Stimulated activated CD8-positive, alpha-beta memory T cell treated with anti-CD3 and anti-CD28 coated beads, Interleukin-2, amount 100 ng/mL, for 48 hours (primary cell): ENCODE measurements around the gene FGD5.

ENCODE experiments used
- DNase-seq, 2 donors: peaks; one replicate each; pipeline ENCODE4 v3.0.0-alpha.2; 2020; ENCODE audit warnings: low read depth in 2 of 2

FGD5 gene

GRCh38 chr3:14967285-14967684 is 148.5 kb downstream of the FGD5 start:
- no peak for DNase-seq

DNA sequence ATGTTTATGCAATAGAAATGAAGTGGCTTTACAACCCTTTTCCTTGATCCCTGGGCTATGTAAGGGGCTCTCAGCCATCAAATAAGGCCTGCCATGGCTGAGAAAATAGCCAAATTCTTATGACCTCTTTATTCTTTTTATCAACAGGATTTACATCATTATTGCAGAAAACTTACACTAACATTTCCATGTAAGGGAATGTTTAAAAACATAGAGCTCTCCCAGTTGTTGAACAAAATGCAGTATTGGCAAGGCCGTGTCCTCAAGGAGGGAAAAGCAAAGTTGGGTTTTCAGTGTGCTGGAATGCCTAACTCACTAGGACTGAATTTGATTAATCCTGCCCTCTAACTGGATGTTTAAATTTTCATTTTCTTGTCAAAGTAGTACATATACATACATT is 150.9 kb downstream of the FGD5 start:
- no peak for DNase-seq

DNA sequence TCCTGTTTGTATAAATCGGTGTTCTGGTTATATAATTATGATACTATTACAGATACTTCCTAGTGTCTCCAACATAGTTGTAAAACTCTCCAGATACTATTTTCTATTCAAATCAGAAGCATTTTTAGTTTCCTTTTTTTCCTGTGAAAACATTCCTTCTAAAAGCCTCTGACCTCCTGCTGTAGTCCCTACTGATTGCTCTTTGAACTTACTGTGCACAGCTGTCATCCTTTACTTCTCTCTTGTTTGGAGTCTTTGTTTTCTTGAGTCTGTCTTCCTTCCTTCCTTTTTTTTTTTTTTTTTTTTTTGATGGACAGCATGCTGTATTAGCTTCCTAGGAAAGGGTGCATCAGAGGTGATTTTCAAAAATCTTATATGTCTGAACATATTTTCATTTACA is 157.6 kb downstream of the FGD5 start:
- no peak for DNase-seq

DNA sequence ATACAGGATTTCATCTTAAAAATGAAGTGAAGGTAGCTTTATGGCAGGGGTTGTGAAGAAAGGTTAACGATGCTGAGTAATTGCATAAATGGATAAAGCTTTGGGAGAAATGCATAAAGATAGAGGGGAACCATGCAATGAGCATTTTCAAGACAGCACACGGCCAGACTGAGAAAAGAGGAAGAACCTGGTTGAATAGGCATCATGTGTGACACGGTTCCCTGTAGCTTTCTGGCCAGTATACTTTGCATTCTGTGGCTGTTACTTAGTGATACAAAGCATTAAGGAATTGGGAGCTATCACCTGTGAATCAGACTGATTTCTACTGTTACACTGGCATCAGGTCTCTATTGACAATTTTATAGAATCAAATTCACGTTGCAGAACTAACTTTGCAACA is 161.9 kb downstream of the FGD5 start:
- no peak for DNase-seq
